SIG-M5 treated with dmso at 0.1 percent for 504 hours (cell line): ENCODE data around the gene DLG1.
"Not testable (repeated sequence)": the region's sequence is repeated elsewhere in the genome, so short reads cannot be mapped to it uniquely, and the experiment has no call there.

ENCODE experiments used
- DNase-seq: peaks from one replicate; lab custom pipeline; 2025; ENCODE audit not compliant: unreplicated experiment; lab: John Stamatoyannopoulos, UW

Gene DLG1

DNA sequence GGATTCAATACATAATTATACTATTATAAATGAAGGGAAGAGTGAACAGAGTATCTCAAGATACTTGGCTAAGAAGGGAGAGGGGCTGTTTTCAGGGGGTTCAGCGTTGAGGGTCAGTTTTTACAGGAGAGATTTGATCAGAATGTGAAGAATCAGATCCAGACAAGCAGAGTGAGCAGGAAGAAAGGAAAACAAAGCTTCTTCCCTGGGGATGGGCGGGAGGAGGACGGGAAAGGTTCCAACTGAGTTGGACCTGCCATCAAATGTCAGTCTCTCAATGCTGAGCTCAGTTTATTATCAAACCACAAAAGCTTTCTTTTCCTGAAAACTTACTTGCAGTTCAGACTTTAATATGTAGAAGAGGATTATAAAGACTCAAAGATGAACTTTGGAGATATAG is 262.8 kb downstream of the DLG1 start:
- DNase-seq = no peak

DNA sequence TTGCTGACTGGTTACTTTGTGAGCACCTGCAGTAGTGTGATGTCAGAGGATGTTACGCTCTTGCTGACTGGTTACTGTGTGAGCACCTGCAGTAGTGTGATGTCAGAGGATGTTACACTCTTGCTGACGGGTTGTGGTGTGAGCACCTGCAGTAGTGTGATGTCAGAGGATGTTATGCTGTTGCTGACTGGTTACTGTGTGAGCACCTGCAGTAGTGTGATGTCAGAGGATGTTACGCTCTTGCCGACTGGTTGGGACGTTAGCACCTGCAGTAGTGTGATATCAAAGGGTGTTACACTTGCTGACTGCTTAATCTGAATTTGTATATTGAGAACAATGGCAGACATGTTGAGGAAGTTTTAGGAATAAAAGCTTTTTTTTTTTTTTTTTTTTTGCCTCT is 263.6 kb downstream of the DLG1 start:
- DNase-seq = not testable (repeated sequence)

- not testable (repeated sequence) for DNase-seq
These were observed 264.6 kb downstream of the DLG1 start for GRCh38 chr3:197033764-197034163.

DNA sequence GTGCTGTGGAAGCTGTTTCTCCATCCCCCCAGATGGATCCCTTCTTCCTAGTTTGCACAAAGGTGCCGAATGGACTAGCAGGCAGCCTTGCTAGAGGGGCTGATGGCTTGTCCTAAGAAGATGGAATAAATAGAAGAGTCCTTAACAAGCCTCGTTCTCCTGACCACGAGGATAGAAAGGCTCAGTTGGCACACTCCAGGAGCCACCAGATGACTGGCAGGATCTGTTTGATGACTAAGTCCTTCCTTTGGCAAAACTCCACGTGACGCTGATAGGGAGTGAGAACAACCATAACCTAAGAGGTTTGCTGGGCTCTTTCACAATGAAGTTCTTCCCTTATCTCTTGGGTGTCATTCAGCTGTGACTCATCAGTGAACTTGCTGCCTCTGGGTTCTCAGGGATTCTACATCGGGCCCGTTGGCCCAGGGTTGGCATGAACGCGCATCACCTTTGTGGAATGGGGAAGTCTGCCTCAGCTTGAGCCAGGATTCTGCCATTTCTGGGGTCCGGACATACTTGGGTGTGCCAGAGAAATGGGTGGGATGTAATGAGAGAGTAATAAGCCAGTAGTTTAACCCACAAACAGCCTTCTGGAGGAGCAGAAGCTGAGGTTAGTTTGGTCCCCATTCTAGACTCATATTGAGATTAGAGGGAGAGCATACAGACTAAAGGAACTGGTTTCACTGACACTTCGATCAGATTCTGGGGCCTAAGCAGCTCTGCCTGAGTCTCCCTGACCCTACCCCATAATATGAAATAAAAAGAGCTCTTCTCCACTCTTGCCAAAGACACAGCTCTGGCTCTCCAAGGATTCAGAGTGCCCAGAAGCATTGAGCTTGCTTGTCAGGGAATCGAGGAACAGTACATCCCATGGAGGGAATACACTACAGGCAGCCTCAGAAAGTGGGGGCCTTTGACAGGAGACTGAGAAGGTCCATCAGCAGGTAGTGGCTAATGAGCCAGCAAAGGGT is 266.8 kb downstream of the DLG1 start:
- DNase-seq = no peak

- DNase-seq = no peak
These were observed 267.8 kb downstream of the DLG1 start for GRCh38 chr3:197030379-197031314.

DNA sequence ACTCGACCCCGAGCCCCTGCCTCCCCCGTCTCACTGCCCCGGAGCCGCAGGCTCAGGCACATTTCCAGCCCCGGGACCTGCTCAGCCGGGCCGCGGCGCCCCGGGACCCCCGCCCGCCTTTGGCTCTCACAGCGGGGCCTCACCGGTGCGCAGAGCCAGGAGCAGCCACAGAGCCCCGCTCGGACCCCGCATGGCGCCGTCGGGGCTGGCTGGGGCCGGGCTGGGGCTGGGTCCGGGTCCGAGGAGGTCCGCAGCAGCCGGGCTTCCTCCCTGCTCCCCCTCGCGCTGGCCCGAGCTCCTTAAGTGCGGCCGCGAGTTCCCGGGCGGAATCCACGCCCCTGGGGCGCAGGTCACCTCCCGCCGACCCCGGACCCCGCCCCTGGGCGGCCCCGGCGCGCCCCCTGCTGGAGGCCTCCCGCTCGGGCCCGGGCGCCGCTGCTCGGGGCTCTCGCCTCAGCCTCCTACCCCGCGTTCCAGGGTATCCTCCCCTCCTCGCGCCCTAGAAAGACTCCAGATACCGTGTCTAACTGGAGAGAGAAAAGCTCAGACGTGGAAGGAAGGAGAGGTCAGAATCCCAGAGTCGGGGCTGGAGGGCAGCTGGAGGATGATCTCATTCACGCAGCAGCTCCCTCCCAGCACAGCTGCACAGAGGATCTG is 268.8 kb downstream of the DLG1 start, which contains the start of gene MELTF:
MELTF (minus strand) TSS at position 307 of the 657 bp plus-strand sequence; CDS start at position 192, 115 bp downstream.
- peak; percentile 45 for DNase-seq

GRCh38 chr3:197028728-197029510 is 269.5 kb downstream of the DLG1 start:
- no peak for DNase-seq

GRCh38 chr3:197027896-197028727 is 270.3 kb downstream of the DLG1 start:
- no peak for DNase-seq

GRCh38 chr3:197027151-197027895 is 271.1 kb downstream of the DLG1 start:
- no peak for DNase-seq

DNA sequence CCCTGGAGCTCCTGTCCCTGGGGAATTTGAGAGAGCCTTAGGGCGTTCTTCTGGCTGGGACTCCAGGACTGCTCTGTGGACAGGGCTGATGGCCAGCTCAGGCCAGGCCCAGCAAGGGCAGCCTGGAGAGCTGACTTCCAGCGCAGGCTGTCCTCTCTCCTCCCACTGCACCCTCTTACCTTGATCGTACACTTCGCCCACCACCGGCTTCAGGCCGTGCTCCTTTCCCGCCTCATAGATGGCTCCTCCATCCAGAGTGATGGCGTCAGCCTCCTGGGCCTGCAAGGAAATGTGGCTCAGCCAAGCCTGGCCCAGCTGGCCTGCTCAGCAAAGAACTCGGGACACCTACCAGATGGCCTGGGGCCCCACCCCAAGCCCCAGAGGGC is 271.9 kb downstream of the DLG1 start:
- no peak for DNase-seq

DNA sequence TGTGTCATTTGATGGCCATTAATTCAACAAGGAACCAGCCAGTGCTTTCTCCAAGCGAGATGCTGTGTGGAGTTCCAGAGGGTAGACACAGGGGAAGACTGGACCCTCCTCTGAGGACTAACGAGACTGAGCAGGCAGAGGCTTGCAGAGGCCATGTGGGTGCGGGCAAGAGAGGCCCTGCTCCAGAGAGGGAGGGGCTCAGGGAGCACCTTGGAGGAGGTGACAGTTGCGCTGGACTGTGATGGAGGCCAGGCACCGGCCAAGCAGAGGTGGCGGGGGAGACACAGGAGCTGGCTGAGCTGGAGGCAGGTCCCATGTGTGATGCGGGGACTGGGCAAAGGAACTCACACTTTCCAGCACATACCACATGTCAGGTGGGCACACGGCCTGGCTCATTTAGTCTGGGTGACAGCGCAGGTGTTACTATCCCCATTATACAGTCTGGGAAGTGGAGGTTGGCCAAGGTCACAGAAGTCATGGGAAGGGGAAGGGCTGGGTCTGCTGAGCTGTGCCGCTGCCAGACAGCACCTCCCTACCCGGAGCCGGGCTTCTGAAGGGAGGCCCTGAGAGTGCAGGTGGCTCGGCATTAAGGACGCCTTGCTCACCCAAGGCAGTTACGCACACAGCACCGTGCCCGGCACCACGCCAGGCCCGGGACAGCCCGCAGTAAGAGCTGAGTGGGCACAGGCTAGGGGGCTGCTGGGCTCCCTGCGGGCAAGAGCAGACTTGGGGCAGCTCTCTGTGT is 272.5 kb downstream of the DLG1 start:
- no peak for DNase-seq

DNA sequence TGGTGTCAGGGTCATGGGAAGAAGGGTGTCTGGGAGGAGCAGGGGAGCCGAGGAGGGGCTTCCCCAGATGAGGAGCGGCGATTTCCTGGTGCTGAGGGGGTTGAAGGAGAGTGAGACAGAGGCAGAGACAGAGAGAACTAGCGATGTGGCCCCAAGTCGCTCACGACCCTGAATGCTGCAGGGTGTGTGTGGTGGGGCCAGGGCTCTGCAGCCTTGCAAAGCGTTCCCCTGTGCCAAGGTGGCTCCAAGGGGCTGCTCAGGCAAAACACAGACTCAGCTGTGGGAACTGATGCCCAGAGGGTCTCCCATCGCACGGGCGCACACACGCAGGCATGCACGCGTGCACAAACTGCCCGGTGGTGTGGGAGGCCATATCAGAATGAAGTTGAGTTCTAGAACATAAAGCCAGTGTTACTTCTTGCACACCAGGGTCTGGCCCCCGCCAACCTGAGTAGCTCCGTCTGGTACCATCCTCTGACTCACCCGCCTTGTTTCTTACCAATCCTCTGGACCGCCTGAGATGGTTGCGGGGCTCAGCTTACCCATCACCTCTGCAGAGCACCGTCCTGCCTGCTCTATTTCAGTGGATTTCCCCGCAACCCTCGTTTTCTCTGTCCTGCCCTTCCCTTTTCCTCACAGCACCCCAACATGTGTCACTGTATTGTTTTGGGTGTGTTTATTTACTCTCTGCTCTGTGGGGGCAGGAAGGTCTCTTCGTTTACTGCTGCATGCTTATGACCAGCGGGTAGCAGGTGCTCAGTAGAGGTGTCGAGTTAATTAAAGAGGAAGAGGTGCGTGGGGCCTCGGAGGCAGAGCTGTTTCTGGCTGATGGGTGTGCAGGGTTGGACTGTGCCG is 273.3 kb downstream of the DLG1 start:
- DNase-seq = no peak

DNA sequence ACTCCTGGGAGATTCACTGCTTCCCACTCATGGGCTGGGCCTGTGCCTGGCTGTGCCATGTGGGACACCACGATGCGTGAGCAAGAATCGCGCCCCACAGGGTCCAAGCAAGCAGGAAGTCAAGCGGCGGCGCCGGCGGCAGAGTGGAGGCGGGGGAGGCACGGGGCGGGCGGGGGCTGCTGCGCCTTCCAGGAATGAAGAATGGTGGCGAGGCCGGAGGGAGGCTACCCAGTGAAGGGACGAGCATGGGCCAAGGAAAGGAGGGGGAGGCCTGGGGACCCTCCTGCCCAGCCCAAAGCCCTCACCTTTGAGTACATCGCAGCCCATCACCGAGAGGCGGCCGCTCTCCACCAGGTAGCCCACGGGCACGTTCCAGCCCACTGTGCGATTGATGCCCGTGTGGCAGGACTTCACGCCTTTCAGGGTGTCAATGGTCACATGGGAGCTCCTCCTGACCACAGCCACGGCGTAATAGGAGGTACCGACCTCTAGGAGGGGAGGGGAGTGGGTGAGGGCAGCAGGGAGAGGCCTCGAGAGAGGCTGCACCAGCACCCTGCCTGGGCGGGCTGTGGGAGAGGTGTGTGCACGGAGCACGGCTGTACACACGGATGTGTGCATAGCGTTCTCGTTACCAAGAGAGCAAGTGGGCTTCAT is 274.3 kb downstream of the DLG1 start:
- DNase-seq = no peak

DNA sequence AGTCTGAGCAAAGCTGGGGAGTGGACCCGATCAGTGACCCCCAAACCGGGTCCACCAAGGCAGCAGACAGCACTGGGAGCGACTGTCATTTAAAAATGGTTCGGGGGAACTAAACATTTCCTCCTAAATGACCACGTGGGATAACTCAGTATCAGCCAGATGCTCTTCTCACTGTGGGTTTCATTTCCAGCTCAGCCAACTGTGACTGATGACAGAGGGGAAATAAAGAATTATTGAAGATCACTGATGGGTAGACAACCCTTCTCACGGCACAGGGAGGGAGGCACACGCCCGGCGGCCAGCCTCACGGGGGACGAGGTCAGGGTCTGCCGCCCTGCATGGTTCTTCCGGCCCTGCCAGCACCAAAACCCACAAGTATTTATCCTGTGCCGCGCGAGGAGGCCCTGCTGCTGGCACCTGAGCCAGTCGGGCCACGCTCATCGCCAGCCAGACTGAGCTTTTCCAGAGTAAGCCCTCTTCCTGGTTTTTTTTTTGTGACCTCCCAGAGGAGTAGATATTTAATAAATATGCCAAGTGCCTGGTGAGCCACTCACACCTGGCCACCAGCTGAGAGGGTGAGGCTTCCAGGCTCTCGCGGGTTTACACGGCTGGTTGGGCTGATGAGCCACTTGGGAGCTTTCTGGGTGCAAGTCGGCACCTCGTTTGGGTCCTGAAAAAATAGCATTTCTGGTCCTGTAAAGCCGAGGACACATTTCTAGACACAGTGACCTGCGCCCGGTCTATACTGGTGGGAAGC is 275.0 kb downstream of the DLG1 start:
- peak; percentile 28 for DNase-seq

- DNase-seq = no peak
These were observed 275.8 kb downstream of the DLG1 start for GRCh38 chr3:197022405-197023231.
